ENCODE measurements around the gene MED12L.

Gene MED12L

GRCh38 chr3:151434151-151434890 is 348.9 kb downstream of the MED12L start:
- in situ Hi-C loops (cut with MboI; ENCODE audit: low sequenced_read_pairs): loop anchor here (25.0 kb wide), 1 partner anchor 478 kb away; no protein-coding TSS in a partner anchor

- in situ Hi-C loops (cut with MboI; ENCODE audit: low sequenced_read_pairs): loop anchor here (25.0 kb wide), 1 partner anchor 475 kb away; no protein-coding TSS in a partner anchor
These were observed 351.4 kb downstream of the MED12L start for GRCh38 chr3:151436675-151437446.

GRCh38 chr3:151437906-151438305 is 352.4 kb downstream of the MED12L start:
- in situ Hi-C loops (cut with MboI; ENCODE audit: low sequenced_read_pairs): loop anchor here (25.0 kb wide), 1 partner anchor 474 kb away; no protein-coding TSS in a partner anchor

GRCh38 chr3:151439652-151440125 is 354.2 kb downstream of the MED12L start:
- in situ Hi-C loops (cut with MboI; ENCODE audit: low sequenced_read_pairs): loop anchor here (10.0 to 25.0 kb wide), 2 partner anchors 395 to 473 kb away; no protein-coding TSS in a partner anchor

- in situ Hi-C loops (cut with MboI; ENCODE audit: low sequenced_read_pairs): loop anchor here (10.0 to 25.0 kb wide), 2 partner anchors 394 to 471 kb away; no protein-coding TSS in a partner anchor
These were observed 355.5 kb downstream of the MED12L start for GRCh38 chr3:151440940-151441339.

- in situ Hi-C loops (cut with MboI; ENCODE audit: low sequenced_read_pairs): loop anchor here (10.0 to 25.0 kb wide), 2 partner anchors 391 to 469 kb away; no protein-coding TSS in a partner anchor
These were observed 358.1 kb downstream of the MED12L start for GRCh38 chr3:151443583-151443982.

GRCh38 chr3:151445273-151446001 is 360.0 kb downstream of the MED12L start:
- in situ Hi-C loops (cut with MboI; ENCODE audit: low sequenced_read_pairs): loop anchor here (10.0 to 25.0 kb wide), 2 partner anchors 389 to 467 kb away; no protein-coding TSS in a partner anchor

- in situ Hi-C loops (cut with MboI; ENCODE audit: low sequenced_read_pairs): loop anchor here (10.0 to 25.0 kb wide), 2 partner anchors 389 to 466 kb away; no protein-coding TSS in a partner anchor
These were observed 360.5 kb downstream of the MED12L start for GRCh38 chr3:151446002-151446340.

- in situ Hi-C loops (cut with MboI; ENCODE audit: low sequenced_read_pairs): no loop called here
These were observed 366.9 kb downstream of the MED12L start for GRCh38 chr3:151452368-151452767.

- in situ Hi-C loops (cut with MboI; ENCODE audit: low sequenced_read_pairs): no loop called here
These were observed 367.4 kb downstream of the MED12L start for GRCh38 chr3:151452841-151453240.

- in situ Hi-C loops (cut with MboI; ENCODE audit: low sequenced_read_pairs): no loop called here
These were observed 370.6 kb downstream of the MED12L start for GRCh38 chr3:151456065-151456464.

GRCh38 chr3:151459358-151459757 is 373.9 kb downstream of the MED12L start:
- in situ Hi-C loops (cut with MboI; ENCODE audit: low sequenced_read_pairs): no loop called here

GRCh38 chr3:151460228-151460627 is 374.8 kb downstream of the MED12L start:
- in situ Hi-C loops (cut with MboI; ENCODE audit: low sequenced_read_pairs): no loop called here

GRCh38 chr3:151460774-151461450 is 375.4 kb downstream of the MED12L start, which contains the start of gene IGSF10:
TSS of gene IGSF10 (minus strand) at chr3:151461061. CDS start at chr3:151458709, 2,352 bp downstream.
- in situ Hi-C loops (cut with MboI; ENCODE audit: low sequenced_read_pairs): no loop called here

- in situ Hi-C loops (cut with MboI; ENCODE audit: low sequenced_read_pairs): no loop called here
These were observed 376.9 kb downstream of the MED12L start for GRCh38 chr3:151462278-151462780.

GRCh38 chr3:151462991-151463390 is 377.5 kb downstream of the MED12L start:
- in situ Hi-C loops (cut with MboI; ENCODE audit: low sequenced_read_pairs): no loop called here

GRCh38 chr3:151467069-151467468 is 381.6 kb downstream of the MED12L start:
- in situ Hi-C loops (cut with MboI; ENCODE audit: low sequenced_read_pairs): no loop called here

- in situ Hi-C loops (cut with MboI; ENCODE audit: low sequenced_read_pairs): no loop called here
These were observed 382.9 kb downstream of the MED12L start for GRCh38 chr3:151468284-151468917.

GRCh38 chr3:151476344-151477018 is 391.0 kb downstream of the MED12L start:
- in situ Hi-C loops (cut with MboI; ENCODE audit: low sequenced_read_pairs): no loop called here

Measured in HL-60/S4 (cell line).